Duodenal mucosa (tissue), 2 donors: ENCODE data around the gene PSG3.
"Not testable (repeated sequence)": the region's sequence is repeated elsewhere in the genome, so short reads cannot be mapped to it uniquely, and the experiment has no call there.

Experiments
- H3K27ac ChIP-seq: one replicate; pipeline ENCODE4 v1.7.0; 2013; ENCODE audit warnings: low read depth, low read length
- H3K27me3 ChIP-seq, 2 donors: one replicate each; pipeline ENCODE4 v1.7.0; 2013; ENCODE audit warnings: low read length in 2 of 2, control low read depth in 1 of 2; ENCODE audit not compliant: insufficient read depth in 2 of 2, control insufficient read depth in 1 of 2
- H3K36me3 ChIP-seq, 2 donors: one replicate each; pipeline ENCODE4 v1.7.0; 2013; ENCODE audit warnings: low read length in 2 of 2, control low read depth in 1 of 2; ENCODE audit not compliant: insufficient read depth in 2 of 2, control insufficient read depth in 1 of 2
- H3K4me1 ChIP-seq, 2 donors: one replicate each; pipeline ENCODE4 v1.7.0; 2013; ENCODE audit warnings: low read length in 2 of 2, control low read depth in 1 of 2; ENCODE audit not compliant: insufficient read depth in 2 of 2, control insufficient read depth in 1 of 2
- H3K4me3 ChIP-seq, 2 donors: one replicate each; pipeline ENCODE4 v1.7.0; 2013; ENCODE audit warnings: low read length in 2 of 2, low read depth in 1 of 2
- H3K9ac ChIP-seq, 2 donors: one replicate each; pipeline ENCODE4 v1.7.0; 2013; ENCODE audit warnings: low read length in 2 of 2, low read depth in 1 of 2
- H3K9me3 ChIP-seq, 2 donors: one replicate each; pipeline ENCODE4 v1.7.0; 2013; ENCODE audit warnings: low read length in 2 of 2, control low read depth in 1 of 2; ENCODE audit not compliant: control insufficient read depth in 1 of 2

Gene PSG3

GRCh38 chr19:42740381-42740780 is at the start of gene PSG3:
PSG3 (minus strand) TSS chr19:42740481; CDS start chr19:42740384, 97 bp downstream.
- not testable (repeated sequence) for H3K4me1 ChIP-seq, H3K9ac ChIP-seq, H3K4me3 ChIP-seq, H3K9me3 ChIP-seq, H3K36me3 ChIP-seq, H3K27ac ChIP-seq, H3K27me3 ChIP-seq

- not testable (repeated sequence) for H3K27me3 ChIP-seq, H3K27ac ChIP-seq, H3K9me3 ChIP-seq, H3K4me3 ChIP-seq, H3K4me1 ChIP-seq, H3K9ac ChIP-seq, H3K36me3 ChIP-seq
Measured at GRCh38 chr19:42788766-42789165, 48.5 kb upstream of the PSG3 start.

- not testable (repeated sequence) for H3K27ac ChIP-seq, H3K4me3 ChIP-seq, H3K9me3 ChIP-seq, H3K36me3 ChIP-seq, H3K9ac ChIP-seq, H3K27me3 ChIP-seq, H3K4me1 ChIP-seq
Measured at GRCh38 chr19:42787766-42788165, 47.5 kb upstream of the PSG3 start.

GRCh38 chr19:42776750-42777612 is 36.7 kb upstream of the PSG3 start:
- H3K27me3 ChIP-seq, H3K27ac ChIP-seq, H3K9me3 ChIP-seq, H3K9ac ChIP-seq, H3K4me3 ChIP-seq, H3K36me3 ChIP-seq, H3K4me1 ChIP-seq: not testable (repeated sequence)

GRCh38 chr19:42774510-42775158 is 34.4 kb upstream of the PSG3 start:
- H3K4me3 ChIP-seq, H3K27me3 ChIP-seq, H3K4me1 ChIP-seq, H3K9me3 ChIP-seq, H3K36me3 ChIP-seq, H3K9ac ChIP-seq, H3K27ac ChIP-seq: not testable (repeated sequence)

GRCh38 chr19:42767319-42767718 is 27.0 kb upstream of the PSG3 start:
- not testable (repeated sequence) for H3K9ac ChIP-seq, H3K27ac ChIP-seq, H3K4me3 ChIP-seq, H3K9me3 ChIP-seq, H3K36me3 ChIP-seq, H3K27me3 ChIP-seq, H3K4me1 ChIP-seq

- H3K4me3 ChIP-seq, H3K9ac ChIP-seq, H3K36me3 ChIP-seq, H3K9me3 ChIP-seq, H3K4me1 ChIP-seq, H3K27me3 ChIP-seq, H3K27ac ChIP-seq: not testable (repeated sequence)
Measured at GRCh38 chr19:42766871-42767270, 26.6 kb upstream of the PSG3 start.

GRCh38 chr19:42764836-42765235 is 24.6 kb upstream of the PSG3 start:
- Histone ChIP-seq H3K36me3 (no peaks in the 10 kb centered on the region), H3K9me3 (no peaks in the 10 kb centered on the region), H3K4me1 (no peaks in the 10 kb centered on the region), H3K9ac (no peak overlapping the region), H3K4me3 (no peak overlapping the region), H3K27ac (no peak overlapping the region), H3K27me3 (no peaks in the 10 kb centered on the region)

- H3K4me1 ChIP-seq: no peaks in the 10 kb centered on the region
- H3K36me3 ChIP-seq: no peaks in the 10 kb centered on the region
- no peaks in the 10 kb centered on the region for H3K27me3 ChIP-seq
- no peaks in the 10 kb centered on the region for H3K9me3 ChIP-seq
- H3K4me3 ChIP-seq: no peak overlapping the region
- no peak overlapping the region for H3K9ac ChIP-seq
- H3K27ac ChIP-seq: no peak overlapping the region
Measured at GRCh38 chr19:42762789-42763188, 22.5 kb upstream of the PSG3 start.

- H3K4me3 ChIP-seq, H3K27ac ChIP-seq, H3K4me1 ChIP-seq, H3K9me3 ChIP-seq, H3K9ac ChIP-seq, H3K27me3 ChIP-seq, H3K36me3 ChIP-seq: not testable (repeated sequence)
Measured at GRCh38 chr19:42761924-42762295, 21.6 kb upstream of the PSG3 start.
